B cell (primary cell): Measurements from ENCODE around the gene ADAMTS19.

ENCODE experiments used
- EZH2 ChIP-seq: IDR thresholded peaks from 2 replicates; pipeline ENCODE4 v1.6.1; 2012; ENCODE audit warnings: borderline replicate concordance, low read depth, mild to moderate bottlenecking, moderate library complexity, low read length; ENCODE audit not compliant: insufficient read depth, poor library complexity, severe bottlenecking
- TF ChIP-seq, protein P1 (sequence below): fragments of 200-600 bp; IDR thresholded peaks from one replicate; pipeline ENCODE4 v1.8.0; 2022; ENCODE audit warnings: antibody characterized with exemption, mild to moderate bottlenecking

DNA sequence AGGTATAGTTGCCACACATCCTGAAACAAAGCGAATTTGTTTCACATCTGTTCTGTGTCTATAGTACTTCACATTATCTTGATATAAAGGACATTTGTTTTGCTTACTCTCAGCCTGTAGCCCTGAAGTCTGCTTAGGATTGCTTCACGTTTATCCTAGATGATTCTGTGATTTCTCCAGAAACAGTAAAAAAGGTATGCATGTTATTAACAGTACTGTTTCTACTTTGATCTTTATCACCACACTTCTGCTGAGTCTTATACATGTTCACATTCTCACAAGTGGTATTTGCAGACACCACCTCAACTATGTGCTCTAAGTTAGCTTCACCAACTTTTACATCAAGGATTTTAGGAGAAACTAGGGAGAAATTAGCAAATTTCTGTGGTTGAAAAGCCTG is 47.4 kb upstream of the ADAMTS19 start:
- TF ChIP-seq EZH2: no peak
- TF ChIP-seq, protein P1, sequence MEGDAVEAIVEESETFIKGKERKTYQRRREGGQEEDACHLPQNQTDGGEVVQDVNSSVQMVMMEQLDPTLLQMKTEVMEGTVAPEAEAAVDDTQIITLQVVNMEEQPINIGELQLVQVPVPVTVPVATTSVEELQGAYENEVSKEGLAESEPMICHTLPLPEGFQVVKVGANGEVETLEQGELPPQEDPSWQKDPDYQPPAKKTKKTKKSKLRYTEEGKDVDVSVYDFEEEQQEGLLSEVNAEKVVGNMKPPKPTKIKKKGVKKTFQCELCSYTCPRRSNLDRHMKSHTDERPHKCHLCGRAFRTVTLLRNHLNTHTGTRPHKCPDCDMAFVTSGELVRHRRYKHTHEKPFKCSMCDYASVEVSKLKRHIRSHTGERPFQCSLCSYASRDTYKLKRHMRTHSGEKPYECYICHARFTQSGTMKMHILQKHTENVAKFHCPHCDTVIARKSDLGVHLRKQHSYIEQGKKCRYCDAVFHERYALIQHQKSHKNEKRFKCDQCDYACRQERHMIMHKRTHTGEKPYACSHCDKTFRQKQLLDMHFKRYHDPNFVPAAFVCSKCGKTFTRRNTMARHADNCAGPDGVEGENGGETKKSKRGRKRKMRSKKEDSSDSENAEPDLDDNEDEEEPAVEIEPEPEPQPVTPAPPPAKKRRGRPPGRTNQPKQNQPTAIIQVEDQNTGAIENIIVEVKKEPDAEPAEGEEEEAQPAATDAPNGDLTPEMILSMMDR: no peak
